Activated effector memory CD4-positive, alpha-beta T cell treated with Interleukin-2 at 50 U/mL for 16 hours (primary cell): ENCODE results near the gene RAB36.

ENCODE experiments used
- DNase-seq: peaks from one replicate; pipeline ENCODE4 v3.0.0-alpha.2; 2020

The RAB36 gene

DNA sequence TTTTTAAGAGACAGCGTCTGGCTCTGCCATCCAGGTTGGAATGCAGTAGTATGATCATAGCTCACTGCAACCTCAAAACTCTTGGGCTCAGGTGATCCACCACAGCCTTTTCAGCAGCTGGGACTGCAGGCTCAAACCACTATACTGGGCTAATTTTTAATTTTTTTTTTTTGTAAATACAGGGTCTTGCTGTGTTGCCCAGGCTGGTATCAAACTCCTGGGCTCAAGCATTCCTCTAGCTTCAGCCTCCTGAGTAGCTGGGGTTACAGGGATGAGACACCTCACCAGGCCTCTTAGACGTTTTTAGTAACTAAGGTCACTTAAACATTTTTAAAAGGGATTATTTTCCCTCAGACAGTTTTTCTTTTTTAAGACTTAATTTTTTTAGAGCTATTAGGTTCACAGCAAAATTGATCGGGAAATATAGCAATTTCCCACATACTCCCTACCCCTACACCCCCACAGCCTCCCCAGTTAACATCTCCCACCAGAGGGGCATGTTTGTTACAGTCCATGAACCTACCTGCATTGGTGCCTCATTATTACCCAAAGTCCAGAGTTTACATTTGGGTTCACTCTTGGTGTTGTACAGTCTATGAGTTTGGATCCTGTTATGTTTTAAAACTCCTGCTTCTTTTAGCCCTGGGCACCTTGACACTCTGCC is 39.0 kb downstream of the RAB36 start:
- no peak for DNase-seq

DNA sequence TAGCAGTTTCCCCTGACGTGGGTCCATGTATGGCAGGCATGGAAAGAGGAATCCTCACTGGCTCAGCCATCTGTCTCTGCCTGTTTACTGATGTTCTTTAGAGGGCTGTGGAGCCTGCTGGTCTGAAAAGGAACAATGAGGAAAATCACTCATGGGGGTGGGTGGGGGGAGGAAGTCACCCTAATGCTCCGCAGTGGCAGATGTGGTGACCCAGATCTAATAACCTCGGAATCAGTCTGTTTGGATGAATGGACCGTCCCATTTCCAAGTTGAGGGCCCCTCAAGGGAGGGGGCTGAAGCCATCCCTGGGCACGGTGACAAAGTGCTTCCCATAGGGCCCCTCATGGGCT is 39.5 kb downstream of the RAB36 start:
- no peak for DNase-seq

DNA sequence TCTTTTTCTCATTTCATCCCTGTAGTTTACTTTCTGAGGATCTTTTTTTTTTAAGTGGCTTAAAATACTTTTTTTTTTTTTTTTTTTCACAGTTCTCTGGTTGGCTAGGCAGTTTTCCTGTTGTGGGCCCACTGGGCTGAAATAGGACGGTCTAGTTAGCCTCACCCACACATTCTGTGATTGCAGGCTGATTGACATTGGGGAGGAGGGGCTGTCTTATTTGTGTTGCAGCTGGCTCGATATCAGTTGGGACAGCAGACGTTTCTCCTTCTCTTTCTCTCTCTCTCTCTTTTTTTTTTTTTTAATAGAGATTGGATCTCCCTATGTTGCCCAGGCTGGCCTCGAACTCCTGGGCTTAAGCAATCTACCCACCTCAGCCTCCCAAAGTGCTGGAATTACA is 41.9 kb downstream of the RAB36 start:
- no peak for DNase-seq

DNA sequence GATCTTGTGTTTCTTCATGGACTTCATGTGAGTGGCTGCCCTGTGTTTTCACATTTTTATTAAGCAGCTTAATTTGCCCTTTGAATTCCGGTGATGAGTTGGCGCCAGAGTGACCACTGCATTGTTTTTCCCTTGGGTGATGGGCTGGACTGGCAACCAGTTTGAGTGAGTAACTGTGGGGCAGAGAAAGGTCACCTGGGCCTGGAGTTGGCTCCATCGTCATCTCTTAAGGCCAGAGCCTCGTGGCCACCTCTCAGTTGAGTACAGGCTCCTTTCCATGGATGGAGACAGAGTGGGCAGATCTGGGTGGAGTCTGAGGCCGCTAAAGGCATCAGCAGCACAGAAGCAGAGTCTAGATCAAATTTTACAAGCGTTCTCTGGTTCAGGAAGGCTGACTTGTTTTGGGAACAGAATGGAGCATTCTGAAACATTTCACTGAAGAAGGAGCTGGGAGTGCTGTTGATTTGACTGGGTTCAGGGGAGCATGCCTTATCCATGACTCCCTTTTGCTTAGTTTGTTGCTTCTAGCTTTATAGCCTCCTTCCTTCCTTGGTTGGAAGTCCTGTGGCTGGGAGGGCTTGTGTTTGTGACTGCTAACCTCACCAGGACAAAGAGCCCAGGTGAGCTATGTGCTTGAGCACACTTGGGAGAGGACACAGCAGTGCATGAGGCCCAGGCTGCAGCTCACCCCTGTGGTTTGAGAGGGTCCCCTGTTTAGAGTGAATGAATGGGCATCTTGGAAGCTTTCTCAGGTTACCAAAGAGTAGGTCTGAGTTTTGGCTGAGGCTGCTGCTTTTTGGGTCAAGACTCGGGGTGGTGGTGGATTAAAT is 42.8 kb downstream of the RAB36 start:
- DNase-seq: no peak

DNA sequence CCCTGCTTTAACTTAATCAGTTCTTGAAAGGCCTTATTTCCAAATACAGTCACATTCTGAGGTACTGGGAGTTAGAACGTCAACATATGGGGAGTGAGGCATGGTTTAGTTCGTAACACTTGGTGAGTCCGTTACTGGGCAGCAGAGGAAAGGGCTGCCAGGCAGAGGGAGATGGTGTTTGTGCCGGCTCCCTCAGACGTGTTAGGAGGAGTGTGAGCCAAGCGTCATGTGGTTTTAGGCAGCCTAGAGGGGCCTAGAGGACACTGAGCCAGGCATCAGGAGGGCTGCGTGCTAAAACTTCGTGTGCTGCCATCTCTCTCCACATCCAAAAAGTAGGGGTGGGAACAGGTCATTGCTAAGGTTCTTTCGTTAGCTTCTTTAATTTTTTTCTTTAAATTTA is 45.2 kb downstream of the RAB36 start:
- no peak for DNase-seq

DNA sequence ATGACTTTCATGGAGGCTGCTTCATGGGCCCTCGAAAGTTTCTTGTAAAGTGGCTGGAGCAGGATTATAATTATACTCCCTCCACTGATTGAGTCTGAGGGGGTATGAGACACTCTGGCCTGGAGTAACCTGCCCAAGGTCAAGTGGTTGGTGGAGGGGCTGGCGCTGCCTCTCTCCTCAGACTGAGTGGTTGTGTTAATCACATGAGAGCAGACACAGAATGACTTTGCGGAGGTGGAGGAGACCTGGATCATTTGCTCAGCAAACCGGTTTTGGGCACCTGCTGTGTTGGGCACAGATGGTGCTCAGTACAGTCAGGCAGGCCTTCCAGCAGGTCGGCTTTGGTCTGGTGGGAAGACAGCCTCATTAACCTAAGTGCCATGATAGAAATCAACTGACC is 46.9 kb downstream of the RAB36 start:
- DNase-seq: no peak

DNA sequence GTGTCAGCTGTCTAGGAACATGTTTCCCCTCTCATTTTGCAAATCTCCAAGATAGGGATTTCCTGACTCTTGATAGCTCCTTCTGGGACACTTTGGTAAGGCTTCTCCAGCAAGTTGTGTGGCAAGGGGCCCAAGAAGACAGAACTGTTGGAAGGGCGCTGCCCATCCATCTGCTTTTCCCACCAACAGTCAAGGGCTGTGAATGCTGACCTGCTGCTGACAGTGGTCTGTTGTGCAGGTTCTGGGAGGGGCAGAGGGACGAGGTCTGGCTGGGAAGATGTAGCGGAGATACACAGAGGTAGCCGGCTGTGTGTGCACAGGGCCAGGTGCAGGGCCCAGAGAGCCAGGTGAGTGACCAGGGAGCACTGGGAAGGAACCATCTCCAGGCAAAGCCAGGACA is 47.3 kb downstream of the RAB36 start:
- no peak for DNase-seq

DNA sequence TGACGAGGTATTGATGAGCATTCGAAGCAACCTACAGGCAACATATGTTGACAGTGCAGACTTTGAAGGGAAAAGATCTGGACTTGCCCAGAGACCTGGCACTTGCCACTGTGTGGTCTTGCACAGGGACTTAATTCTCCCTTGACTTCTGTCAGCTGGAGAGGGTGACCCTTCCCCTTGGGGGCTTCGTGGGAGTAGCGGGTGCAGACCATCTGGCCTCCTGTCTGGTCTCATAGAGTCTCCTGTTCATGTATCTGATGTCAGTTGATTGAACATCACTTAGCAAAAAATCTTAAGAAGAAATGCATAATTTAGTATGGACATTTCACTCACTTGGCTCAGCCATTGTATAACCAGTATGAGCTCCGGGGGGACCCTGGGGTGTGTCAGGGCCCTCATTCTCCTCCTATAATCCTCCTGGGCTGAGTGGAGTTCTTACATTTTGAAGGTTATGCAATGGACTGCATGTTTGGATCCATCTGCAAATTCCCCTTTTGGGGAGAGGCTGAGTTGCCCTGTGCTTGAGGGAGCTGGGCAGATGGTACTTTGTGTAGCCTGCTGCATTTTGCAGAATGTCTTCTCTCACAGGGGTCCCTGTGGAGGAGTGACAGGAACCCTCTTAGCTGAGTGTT is 48.0 kb downstream of the RAB36 start:
- DNase-seq: no peak

DNA sequence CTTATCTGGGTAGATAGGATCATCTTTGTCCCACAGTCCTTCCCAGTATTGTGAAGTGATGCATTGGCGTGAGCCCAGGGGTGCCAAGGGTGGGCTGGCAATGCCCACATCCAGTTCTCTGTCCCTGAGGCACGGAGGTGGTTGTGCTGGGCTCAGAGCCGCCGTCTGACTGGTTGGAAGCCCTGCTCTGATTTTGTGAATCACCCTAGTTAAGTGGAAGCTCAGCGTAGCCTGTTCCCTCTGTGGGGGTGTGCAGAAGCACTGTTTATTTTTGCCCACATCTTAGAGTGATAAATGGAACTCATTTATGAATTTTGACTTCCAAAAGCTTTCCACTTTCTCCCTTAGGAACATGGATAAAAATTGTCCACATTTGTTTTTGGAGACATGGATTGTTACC is 48.6 kb downstream of the RAB36 start:
- DNase-seq: no peak

DNA sequence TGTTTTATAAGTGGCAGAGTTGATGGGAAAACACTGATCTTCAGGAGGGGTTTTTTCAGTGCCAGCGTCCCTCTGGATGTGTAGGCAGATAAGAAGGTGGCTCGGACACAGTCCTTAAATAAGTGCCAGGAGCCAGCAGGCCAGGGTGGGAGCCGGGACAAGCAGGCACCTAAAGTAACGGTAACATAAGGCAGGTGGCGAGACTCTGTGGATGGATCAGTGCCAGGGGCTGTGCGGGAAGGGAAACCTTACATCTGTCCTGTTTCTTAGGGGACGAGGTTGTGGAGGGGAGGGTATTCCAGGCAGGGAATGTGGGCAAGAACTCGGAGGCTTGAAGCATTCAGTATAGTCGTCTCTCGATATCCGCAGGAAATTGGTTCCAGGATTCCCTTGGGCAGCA is 50.9 kb downstream of the RAB36 start:
- no peak for DNase-seq

DNA sequence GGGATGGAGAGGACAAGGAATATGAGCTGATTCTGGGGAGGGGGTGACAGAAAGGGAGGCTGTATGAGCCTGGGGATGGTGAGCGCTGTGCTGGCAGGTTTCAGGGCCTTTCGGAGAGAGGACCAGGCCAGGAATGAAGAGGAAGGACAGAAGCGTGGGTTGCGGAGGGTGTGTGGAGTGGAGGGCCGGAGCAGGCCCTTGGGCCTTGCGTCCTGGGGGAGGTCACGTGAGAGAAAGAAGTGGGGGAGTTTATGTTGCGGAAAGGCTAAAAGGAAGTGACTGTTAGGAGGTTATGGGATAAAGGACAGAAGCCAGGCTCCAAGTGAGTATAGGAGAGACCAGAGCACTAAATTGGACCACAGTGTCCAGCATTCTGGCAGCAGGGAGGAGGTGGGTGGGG is 52.6 kb downstream of the RAB36 start:
- no peak for DNase-seq

DNA sequence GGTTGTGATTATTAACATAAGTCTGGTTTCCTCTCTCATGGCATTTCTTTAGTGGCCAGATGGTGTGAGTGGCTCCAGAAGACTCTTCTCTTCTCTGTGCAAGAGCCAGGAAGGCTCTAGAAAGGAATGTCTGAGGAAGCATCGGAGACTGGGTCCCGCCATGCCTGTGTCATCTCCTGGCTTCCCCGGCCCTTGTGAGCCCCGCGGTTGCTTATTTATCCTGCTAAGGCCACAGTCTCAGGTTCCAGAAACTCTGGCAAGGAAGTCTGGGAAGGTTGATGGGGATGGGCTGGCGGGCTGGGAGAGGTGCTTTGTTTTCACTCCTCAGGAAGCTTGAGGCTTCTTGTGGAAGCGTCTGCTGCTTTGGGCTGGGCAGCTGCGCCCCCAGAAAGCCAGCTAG is 53.9 kb downstream of the RAB36 start:
- DNase-seq: no peak

DNA sequence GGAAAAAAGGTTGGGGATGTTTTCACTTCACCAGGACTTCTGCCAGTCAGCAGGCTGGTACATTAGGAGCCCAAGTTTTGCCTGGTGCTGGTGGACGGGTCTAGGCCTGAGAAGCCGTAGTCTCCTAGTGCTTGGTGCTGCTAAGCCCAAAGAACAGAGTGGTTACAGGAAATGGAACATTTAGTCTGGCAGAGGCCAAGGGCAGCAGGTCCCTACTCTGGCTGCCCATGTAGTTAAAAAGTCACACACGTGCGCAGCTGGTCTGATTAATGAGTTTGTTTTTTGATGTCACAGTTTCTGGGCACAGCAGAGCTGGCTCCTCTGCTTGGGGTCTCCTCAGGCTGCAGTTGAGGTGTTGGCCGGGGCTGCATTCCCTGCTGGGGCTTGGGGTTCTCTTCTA is 55.6 kb downstream of the RAB36 start:
- no peak for DNase-seq

DNA sequence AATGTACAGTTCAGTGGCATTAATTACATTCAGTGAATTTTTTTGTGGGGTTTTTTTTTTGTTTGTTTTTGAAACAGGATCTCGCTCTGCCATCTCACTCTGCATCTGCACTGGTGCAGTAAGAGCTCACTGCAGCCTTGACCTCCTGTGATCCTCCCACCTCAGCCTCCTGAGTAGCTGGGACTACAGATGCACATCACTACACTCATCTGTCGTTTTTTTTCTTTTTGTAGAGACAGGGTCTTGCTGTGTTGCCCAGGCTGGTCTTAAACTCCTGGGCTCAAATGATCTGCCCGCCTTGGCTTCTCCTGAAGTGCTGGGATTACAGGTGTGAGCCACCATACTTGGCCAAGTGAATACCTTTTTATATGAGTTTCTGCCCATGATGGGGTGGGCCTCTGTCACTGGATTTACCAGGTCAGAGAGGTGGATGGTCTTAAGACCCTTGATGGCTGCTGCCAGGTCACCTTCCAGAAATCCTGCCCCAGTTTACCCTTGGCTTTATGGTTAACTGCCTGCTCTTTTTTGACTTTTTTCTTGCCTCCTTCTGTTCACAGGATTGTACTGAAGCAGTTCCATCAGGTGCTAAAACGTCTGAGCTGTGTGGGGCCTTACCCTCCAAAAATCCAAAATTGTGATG is 57.7 kb downstream of the RAB36 start:
- DNase-seq: no peak

DNA sequence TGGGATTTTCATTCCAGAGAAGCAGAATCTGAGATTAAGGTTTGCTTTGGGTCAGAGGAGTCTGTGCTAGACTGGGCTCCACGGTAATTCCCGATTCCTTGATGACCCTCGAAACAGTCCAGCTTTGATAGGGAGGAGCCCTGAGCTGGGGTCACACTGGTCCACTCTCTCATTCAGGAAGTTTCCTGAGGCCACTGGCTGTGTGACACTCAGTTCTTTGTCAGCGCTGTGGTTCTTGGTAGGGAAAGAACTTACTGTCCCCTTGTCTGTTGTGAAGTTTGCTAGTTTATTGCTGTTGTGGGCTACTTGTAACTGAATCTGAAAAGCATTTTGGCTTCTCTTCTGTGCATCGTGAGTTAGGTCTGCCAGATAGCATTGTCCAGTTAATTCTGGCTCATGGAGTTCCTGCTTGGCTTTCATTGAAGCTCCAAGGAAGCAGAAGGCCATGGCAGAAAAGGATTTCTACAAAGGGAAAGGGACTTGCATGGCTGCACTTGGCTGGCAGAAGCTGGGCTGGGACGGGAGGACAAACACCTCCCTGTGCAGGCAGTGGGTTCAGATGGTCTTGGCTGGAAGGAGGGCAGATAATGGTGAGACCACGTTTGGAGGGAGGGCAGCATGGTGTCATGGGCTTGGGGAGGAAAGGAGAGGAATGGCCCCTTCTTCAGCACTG is 58.3 kb downstream of the RAB36 start:
- DNase-seq: no peak

DNA sequence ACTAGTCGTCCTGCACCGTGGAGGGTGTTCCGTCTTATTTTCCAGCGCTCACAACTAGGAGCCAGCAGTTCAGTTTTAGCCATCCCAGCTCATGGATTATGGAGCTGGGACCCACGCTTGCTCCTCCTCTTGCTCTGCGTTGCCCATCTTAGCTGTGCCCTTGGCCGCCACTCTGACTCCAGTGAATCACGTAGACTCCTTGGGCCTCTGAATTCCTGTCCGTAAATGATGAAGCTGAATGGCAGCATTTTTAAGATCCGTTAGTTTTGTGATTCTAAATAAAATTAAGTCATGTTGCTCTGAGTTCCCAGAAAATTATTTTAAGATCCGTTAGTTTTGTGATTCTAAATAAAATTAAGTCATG is 58.8 kb downstream of the RAB36 start:
- DNase-seq: no peak

DNA sequence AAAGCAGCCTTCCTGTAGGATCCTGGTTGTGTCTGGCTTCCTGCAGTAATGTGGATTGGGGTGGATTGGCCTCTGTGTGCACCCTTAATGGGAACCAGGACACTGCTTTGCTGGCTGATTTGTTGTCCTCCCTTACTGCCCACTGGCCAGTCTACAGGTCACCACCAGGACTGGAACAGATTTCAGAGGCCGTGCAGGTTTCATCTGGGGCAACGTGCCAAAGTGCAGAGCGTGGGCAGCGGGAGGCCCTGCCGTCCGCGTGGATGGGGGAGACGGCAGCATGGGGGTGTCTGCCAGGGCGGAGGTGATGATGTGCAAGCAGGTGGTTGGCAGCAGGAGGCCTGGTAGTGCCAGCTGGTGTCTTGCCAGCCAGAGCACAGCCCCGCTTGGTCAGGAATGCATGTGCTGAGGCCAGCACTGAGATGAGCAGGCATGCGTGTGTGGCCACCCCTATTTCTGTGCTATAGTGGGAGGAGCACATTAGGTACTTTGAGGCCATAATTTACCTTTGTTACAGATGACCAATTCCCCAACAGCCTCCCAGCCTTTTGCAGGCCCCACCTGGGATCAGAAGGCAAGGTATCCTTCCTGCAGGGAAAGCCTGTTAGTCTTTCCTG is 59.4 kb downstream of the RAB36 start:
- no peak for DNase-seq

DNA sequence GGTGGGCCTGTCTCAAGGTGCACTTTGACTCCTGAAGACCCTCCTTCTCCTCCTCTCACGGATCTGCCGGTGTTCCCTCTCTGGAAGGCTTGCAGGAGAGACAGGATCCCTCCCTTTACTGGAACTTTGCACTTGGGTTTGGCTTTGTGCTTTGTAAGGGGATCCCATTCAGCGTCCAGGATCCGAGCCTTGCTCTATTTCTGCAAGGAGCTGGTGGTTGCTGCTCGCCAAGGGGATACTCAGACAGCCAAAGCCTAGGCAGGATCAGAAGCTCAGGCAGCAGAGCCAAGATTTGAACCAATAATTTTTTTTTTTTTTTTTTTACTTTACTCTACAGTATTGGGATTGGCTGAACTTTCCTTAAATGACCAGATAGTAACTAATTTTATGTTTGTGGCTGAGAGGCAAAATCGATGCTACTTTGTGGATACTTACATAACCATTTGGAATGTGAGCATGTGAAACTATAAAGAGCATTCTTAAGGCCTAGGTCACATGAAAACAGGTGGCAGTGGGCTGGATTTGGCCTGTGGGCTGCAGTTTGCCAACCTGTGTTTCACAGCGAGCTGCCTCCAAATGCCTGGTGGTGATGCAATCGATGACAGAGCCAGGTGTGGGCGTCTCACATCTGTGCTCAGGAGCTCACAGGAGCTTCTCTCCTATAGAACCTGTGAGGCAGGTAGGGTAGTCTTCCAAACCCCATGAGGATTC is 60.2 kb downstream of the RAB36 start:
- DNase-seq: no peak

DNA sequence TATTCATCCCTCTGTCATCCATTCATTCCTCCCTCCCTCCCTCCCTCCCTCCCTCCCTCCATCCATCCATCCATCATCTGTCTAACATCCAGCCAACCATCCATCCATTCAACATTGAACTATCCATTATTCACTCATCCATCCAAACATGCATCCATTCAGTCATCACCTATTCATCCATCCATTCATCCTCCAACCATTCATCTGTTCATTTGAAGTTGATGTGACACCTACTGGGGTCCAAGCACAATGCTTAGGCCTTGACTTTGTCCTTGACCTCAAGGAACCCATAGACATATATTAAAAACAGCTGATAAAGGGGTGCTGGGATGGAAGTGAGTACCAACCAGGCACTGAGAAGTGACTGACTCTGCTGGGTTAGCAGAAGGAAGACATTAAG is 61.6 kb downstream of the RAB36 start:
- no peak for DNase-seq

DNA sequence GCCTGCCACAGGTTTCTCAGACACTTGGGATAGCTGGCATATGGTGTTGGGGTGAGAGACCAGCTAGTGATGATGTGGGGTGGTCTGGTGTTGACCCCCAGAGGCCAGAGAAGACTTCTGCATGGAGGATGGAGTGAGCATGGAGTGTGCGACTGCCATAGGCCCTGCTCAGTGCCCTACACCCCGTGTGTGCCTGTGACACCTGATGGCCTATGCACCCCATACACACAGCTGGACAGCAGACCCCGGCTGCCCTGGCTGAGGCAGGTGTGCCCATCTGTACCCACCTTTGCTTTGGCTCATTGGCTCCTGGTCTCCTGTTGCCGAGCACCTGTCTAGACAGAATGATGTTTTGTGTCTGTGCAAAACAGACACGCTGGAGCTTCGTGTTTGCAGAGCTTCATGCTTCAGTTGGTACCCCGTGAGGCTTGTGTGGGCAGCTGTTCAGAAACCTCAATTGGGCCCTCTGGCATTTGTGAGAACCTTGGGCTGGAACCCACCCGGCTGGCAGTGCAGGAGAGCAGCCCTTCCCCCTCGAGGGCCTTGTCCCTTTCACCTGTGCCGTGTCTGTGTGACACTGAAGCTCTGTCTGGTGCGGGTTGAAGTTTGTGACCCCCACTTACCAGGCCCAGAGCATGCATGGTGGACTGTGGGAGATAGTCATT is 62.6 kb downstream of the RAB36 start:
- DNase-seq: no peak

DNA sequence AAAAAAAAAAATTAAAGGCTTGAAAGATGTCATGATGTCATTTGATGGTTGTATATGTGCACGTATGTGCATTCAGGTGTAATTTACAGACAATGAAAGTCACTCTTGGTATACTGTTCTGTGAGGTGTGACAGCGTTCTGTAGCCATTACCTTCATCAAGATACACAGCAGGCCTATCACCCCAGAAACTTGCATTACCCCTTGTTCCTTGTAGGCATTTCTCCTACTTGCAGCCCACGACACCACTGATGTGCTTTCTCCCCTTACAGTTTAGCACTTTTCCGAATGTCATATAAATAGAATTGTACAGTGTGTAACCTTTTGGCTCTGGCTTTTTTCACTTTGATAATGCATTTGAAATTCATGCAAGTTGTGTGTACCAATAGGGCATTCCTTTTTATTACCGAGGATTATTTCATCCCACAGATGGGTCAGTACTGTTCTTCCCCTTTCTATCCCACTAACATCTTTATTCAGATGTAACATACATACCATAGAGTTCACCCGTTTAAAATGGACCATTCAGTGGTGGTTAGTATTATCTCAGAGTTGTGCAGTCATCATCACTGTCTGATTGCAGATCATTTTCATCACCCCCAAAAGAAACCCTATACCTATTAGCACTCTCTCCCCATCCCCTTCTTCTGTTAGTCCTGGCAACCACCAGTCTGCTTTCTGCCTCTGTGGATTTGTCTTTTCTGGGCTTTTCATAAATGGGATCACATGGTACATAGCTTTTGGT is 65.3 kb downstream of the RAB36 start:
- no peak for DNase-seq
